B cell (primary cell): ENCODE results near the gene CAPG.

Source experiments
- EZH2 ChIP-seq: IDR thresholded peaks from 2 replicates; pipeline ENCODE4 v1.6.1; 2012; ENCODE audit warnings: borderline replicate concordance, low read depth, mild to moderate bottlenecking, moderate library complexity, low read length; ENCODE audit not compliant: insufficient read depth, poor library complexity, severe bottlenecking
- TF ChIP-seq, protein P1 (sequence below): fragments of 200-600 bp; IDR thresholded peaks from one replicate; pipeline ENCODE4 v1.8.0; 2022; ENCODE audit warnings: antibody characterized with exemption, mild to moderate bottlenecking

DNA sequence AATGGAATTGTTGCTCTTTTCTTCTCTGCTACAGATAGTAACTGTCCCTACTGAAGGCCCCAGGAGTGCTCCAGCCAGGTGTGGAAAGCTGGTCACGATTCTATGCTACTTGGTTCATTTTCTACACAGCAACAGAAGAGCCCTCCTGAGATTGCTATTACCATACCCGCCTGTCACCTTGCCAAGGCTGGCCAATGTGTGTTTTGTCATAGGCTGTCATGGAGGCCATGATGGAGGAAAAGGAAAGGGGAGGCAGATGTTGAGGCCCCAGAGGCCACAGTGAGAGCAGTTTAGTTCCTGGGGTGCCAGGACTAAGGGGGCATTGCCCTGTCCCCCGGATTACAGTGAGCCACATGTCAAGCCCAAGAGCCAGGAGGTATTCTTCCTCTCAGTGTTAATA, 54.6 kb downstream of the CAPG start:
- TF ChIP-seq, protein P1, sequence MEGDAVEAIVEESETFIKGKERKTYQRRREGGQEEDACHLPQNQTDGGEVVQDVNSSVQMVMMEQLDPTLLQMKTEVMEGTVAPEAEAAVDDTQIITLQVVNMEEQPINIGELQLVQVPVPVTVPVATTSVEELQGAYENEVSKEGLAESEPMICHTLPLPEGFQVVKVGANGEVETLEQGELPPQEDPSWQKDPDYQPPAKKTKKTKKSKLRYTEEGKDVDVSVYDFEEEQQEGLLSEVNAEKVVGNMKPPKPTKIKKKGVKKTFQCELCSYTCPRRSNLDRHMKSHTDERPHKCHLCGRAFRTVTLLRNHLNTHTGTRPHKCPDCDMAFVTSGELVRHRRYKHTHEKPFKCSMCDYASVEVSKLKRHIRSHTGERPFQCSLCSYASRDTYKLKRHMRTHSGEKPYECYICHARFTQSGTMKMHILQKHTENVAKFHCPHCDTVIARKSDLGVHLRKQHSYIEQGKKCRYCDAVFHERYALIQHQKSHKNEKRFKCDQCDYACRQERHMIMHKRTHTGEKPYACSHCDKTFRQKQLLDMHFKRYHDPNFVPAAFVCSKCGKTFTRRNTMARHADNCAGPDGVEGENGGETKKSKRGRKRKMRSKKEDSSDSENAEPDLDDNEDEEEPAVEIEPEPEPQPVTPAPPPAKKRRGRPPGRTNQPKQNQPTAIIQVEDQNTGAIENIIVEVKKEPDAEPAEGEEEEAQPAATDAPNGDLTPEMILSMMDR = no peak
- no peak for TF ChIP-seq EZH2
